HepG2 (cell line): ENCODE measurements around the gene TOR2A. TPM values are rescaled to one million over a fixed set of nuclear protein-coding genes. Genes with fewer than 3 reads are reported as not detected.

Experiments
- ATAC-seq: fragments of 200-7000 bp; cut with Tn5 transposase; 3 replicates; pipeline ENCODE4 v1.9.1; 2020; ENCODE audit warnings: mild to moderate bottlenecking, moderate library complexity
- BruUV-seq: library from RNA; stranded (reverse); fragments of 400-500 nt; replicated peaks from 2 replicates; lab custom pipeline; 2021; lab: Mats Ljungman, UMichigan
- CTCF ChIA-PET: fragments of 300-600 bp; formaldehyde crosslinking; extraction: SDS; loops from one replicate; lab custom pipeline; 2021; ENCODE audit warnings: low total read pairs, inconsistent platforms, low intra/inter-chr PET ratio; lab: Yijun Ruan, JAX
- POLR2A ChIA-PET: fragments of 350-600 bp; sonication (Branson Sonifier 250); formaldehyde crosslinking; loops from one replicate; lab custom pipeline; 2020; ENCODE audit warnings: antibody characterized with exemption, inconsistent platforms; lab: Yijun Ruan, JAX
- DNase-seq: peaks from one replicate; pipeline ENCODE4 v3.0.0-alpha.2; 2015; ENCODE audit warnings: low spot score
- FAIRE-seq: peaks from 3 replicates; lab custom pipeline; 2011; peaks lifted over from hg19 to GRCh38; lab: Jason Lieb, UNC
- H2AFZ ChIP-seq: one replicate; pipeline ENCODE4 v1.6.1; 2011; ENCODE audit warnings: low read length, inconsistent platforms
- H3K27ac ChIP-seq: fragments of 300-600 bp; 3 replicates; pipeline ENCODE4 v1.8.0; 2011; ENCODE audit warnings: mixed run types, mild to moderate bottlenecking, mixed read lengths, low read length, inconsistent platforms; ENCODE audit not compliant: insufficient read depth; ENCODE audit errors: extremely low read length
- H3K27me3 ChIP-seq, 2 experiments: fragments of 200-600 bp in 1 of 2; 2 replicates in 1 of 2; 3 replicates in 1 of 2; pipeline versions ENCODE4 v1.6.0 to v1.8.0; 2011; ENCODE audit warnings: low read length in 2 of 2, mild to moderate bottlenecking in 2 of 2, moderate library complexity in 2 of 2, inconsistent platforms in 1 of 2; ENCODE audit not compliant: insufficient read depth in 2 of 2, control insufficient read depth in 1 of 2
- H3K36me3 ChIP-seq, 2 experiments: fragments of 200-600 bp in 1 of 2; replicated peaks in 1 of 2; 2 replicates in 1 of 2; 3 replicates in 1 of 2; pipeline versions ENCODE4 v1.5.1 to v1.8.0; 2011; ENCODE audit warnings: low read length in 2 of 2, inconsistent platforms in 1 of 2; ENCODE audit not compliant: insufficient read depth in 2 of 2, control insufficient read depth in 1 of 2
- H3K4me1 ChIP-seq: 2 replicates; pipeline ENCODE4 v1.5.1; 2012; ENCODE audit warnings: low read length, inconsistent platforms; ENCODE audit not compliant: insufficient read depth
- H3K4me2 ChIP-seq: 2 replicates; pipeline ENCODE4 v1.6.0; 2011; ENCODE audit warnings: low read depth, low read length, inconsistent platforms
- H3K4me3 ChIP-seq, 3 experiments: fragments of 200-600 bp in 1 of 3; sonication (generic), shearing (Covaris generic) in 1 of 3; replicated peaks in 1 of 3; 2 replicates each; pipeline ENCODE4 v1.5.1; 2011 to 2016; ENCODE audit warnings: low read length in 3 of 3, inconsistent platforms in 2 of 3, low read depth in 2 of 3, mild to moderate bottlenecking in 2 of 3, control low read depth in 1 of 3, mixed read lengths in 1 of 3; ENCODE audit not compliant: insufficient read depth in 1 of 3
- H3K79me2 ChIP-seq: one replicate; pipeline ENCODE4 v1.6.1; 2011; ENCODE audit warnings: low read length, inconsistent platforms; ENCODE audit not compliant: insufficient read depth
- H3K9ac ChIP-seq: 2 replicates; pipeline ENCODE4 v1.6.0; 2011; ENCODE audit warnings: mild to moderate bottlenecking, low read depth, low read length, inconsistent platforms; ENCODE audit not compliant: insufficient read depth
- H3K9me3 ChIP-seq: 2 replicates; pipeline ENCODE4 v1.5.1; 2012; ENCODE audit warnings: mild to moderate bottlenecking, low read length
- H4K20me1 ChIP-seq: 2 replicates; pipeline ENCODE4 v1.6.0; 2011; ENCODE audit warnings: inconsistent platforms, mild to moderate bottlenecking, low read length, moderate library complexity; ENCODE audit not compliant: insufficient read depth
- GATAD2A ChIP-seq: IDR thresholded peaks from 2 replicates; pipeline ENCODE4 v1.6.1; 2016
- GTF2F1 ChIP-seq: fragments of 150-350 bp; IDR thresholded peaks from 2 replicates; pipeline ENCODE4 v1.6.1; 2014; ENCODE audit warnings: low read length
- NKX3-1 ChIP-seq: sonication (generic); formaldehyde crosslinking; IDR thresholded peaks from 2 replicates; pipeline ENCODE4 v1.5.0; 2020; ENCODE audit warnings: missing genetic modification reagents
- NR2F6 ChIP-seq, 2 experiments: IDR thresholded peaks; 2 replicates each; pipeline ENCODE4 v1.6.1; 2016; ENCODE audit warnings: antibody characterized with exemption in 1 of 2, mild to moderate bottlenecking in 1 of 2
- SUZ12 ChIP-seq: fragments of 150-350 bp; IDR thresholded peaks from 2 replicates; pipeline ENCODE4 v1.6.1; 2014; ENCODE audit warnings: low read depth, low read length
- TFDP2 ChIP-seq: sonication (generic); formaldehyde crosslinking; IDR thresholded peaks from 2 replicates; pipeline ENCODE4 v1.4.0; 2020; ENCODE audit warnings: missing genetic modification reagents
- ZNF331 ChIP-seq: sonication (generic); formaldehyde crosslinking; IDR thresholded peaks from 2 replicates; pipeline ENCODE4 v1.4.0; 2020; ENCODE audit warnings: missing genetic modification reagents
- ZNF510 ChIP-seq: sonication (generic); formaldehyde crosslinking; IDR thresholded peaks from 2 replicates; pipeline ENCODE4 v1.4.0; 2020; ENCODE audit warnings: low read depth, mild to moderate bottlenecking, missing genetic modification reagents
- ZNF550 ChIP-seq: sonication (generic); formaldehyde crosslinking; IDR thresholded peaks from 2 replicates; pipeline ENCODE4 v1.4.0; 2020; ENCODE audit warnings: mild to moderate bottlenecking, missing genetic modification reagents, borderline replicate concordance
- ZNF552 ChIP-seq: sonication (generic); formaldehyde crosslinking; IDR thresholded peaks from 2 replicates; pipeline ENCODE4 v1.9.0; 2022; ENCODE audit warnings: missing genetic modification reagents, mild to moderate bottlenecking, borderline replicate concordance
- ZNF670 ChIP-seq: sonication (generic); formaldehyde crosslinking; IDR thresholded peaks from 2 replicates; pipeline ENCODE4 v1.8.0; 2022; ENCODE audit warnings: mild to moderate bottlenecking, missing genetic modification reagents, borderline replicate concordance
- ZNF883 ChIP-seq: sonication (generic); formaldehyde crosslinking; IDR thresholded peaks from 2 replicates; pipeline ENCODE4 v1.5.1; 2020; ENCODE audit warnings: mild to moderate bottlenecking, missing genetic modification reagents; ENCODE audit errors: not compliant biosample characterization
- WGBS: methylation state at CpG from one replicate; pipeline ENCODE4 v1.1.6; 2017; ENCODE audit warnings: low lambda C conversion rate; 5-methylcytosine and 5-hydroxymethylcytosine counted together
- in situ Hi-C: cut with HindIII; loops from 2 replicates; pipeline ENCODE4 v1.10.0; 2017; ENCODE audit warnings: low pct_unique_long_range_greater_than_20kb; ENCODE audit not compliant: extremely low pct_ligation_motif_present
- intact Hi-C: fragments of 100-400 bp; cut with micrococcal nuclease; formaldehyde crosslinking; loops from one replicate; pipeline ENCODE4 v1.10.0; 2022; ENCODE audit not compliant: unreplicated experiment
- polyA plus RNA-seq, 8 experiments: library from polyadenylated mRNA; depleted of rRNA in 3 of 8; stranded (reverse) in 7 of 8; unstranded in 1 of 8; fragments of >200 nt; fragmentation: Illumina TruSeq in 4 of 8; extraction: Trizol in 4 of 8; gene quantifications; 2 replicates each; pipeline versions ENCODE4 v1.2.1 to v1.2.3, GENCODE V29; 2011 to 2016; ENCODE audit warnings: low read depth in 4 of 8, missing spikeins in 1 of 8, mixed read lengths in 1 of 8; ENCODE audit not compliant: insufficient read depth in 1 of 8
- total RNA-seq, 5 experiments: library from RNA; depleted of rRNA; stranded (reverse); fragments of >200 nt; fragmentation: Illumina TruSeq; extraction: Trizol; gene quantifications; 2 replicates each; pipeline ENCODE4 v1.2.3, GENCODE V29; 2016; ENCODE audit warnings: low read depth in 1 of 5

TOR2A gene
- total and polyA plus RNA-seq, 2 of the 13 experiments (the other 11 are each of a cell fraction or from before 2014, with no cell fraction given): 3.5 to 7.2 TPM

- TF ChIP-seq TFDP2 (no peak), GATAD2A (CRISPR knock-in tag) (no peak)
These were observed 12.9 kb downstream of the TOR2A start (continued) for GRCh38 chr9:127722055-127722745.

- no peak for DNase-seq
- intact Hi-C loops: loop anchor here (10.0 kb wide), 1 partner anchor 217 kb away; no protein-coding TSS in a partner anchor
- H3K4me3 ChIP-seq: no peak overlapping the region
- H3K9me3 ChIP-seq: no peaks in the 10 kb centered on the region
- TF ChIP-seq ZNF670 (CRISPR knock-in tag): no peak
- no peak for TF ChIP-seq ZNF331
- no peak for TF ChIP-seq ZNF550
- TF ChIP-seq SUZ12: no peak
- no peak for TF ChIP-seq ZNF552 (CRISPR knock-in tag)
- TF ChIP-seq NR2F6 (IDR thresholded peaks at IDR 0.05): no peak
- no peak for TF ChIP-seq NR2F6 (CRISPR knock-in tag; IDR thresholded peaks at IDR 0.05)
- no peak for TF ChIP-seq NKX3-1 (CRISPR knock-in tag)
- TF ChIP-seq GTF2F1: no peak
- no peak for TF ChIP-seq ZNF883 (CRISPR knock-in tag)
- no peak for TF ChIP-seq ZNF510 (CRISPR knock-in tag)
- WGBS: 19% methylated on average over 4 of the region's 11 CpGs
- POLR2A ChIA-PET: interaction anchor here (0.7 kb wide), 1 partner anchor 18 kb away, joined by 3 read pairs; no protein-coding TSS in a partner anchor
- H3K27me3 ChIP-seq: peaks cover 0 to 6% of the 10 kb centered on the region in 2 experiments; a peak in 2 of 5 replicates
- H3K9ac ChIP-seq: no peak overlapping the region
- FAIRE-seq: no peak
- in situ Hi-C loops: no loop called here
- no peak overlapping the region for H3K27ac ChIP-seq
- H2AFZ ChIP-seq: no peak overlapping the region
- H4K20me1 ChIP-seq: no peaks in the 10 kb centered on the region
- ATAC-seq: no peak
- CTCF ChIA-PET: no interaction called here
- peaks cover 20% of the 10 kb centered on the region for H3K4me1 ChIP-seq
- no TSS peak for BruUV-seq
- no peaks in the 10 kb centered on the region for H3K79me2 ChIP-seq
- no peaks in the 10 kb centered on the region for H3K36me3 ChIP-seq
- no peak overlapping the region for H3K4me2 ChIP-seq
These were observed 13.7 kb downstream of the TOR2A start for GRCh38 chr9:127721391-127721821.
